Psoas muscle (tissue), 8 donors: Measurements from ENCODE around the gene WNT3. TPM values are rescaled to one million over a fixed set of nuclear protein-coding genes. Genes with fewer than 3 reads are reported as not detected.

Source experiments
- ATAC-seq, 4 donors: fragments of 200-7000 bp; cut with Tn5 transposase; one replicate each; pipeline ENCODE4 v1.9.1; 2020; ENCODE audit warnings: moderate library complexity in 3 of 4, mild to moderate bottlenecking in 2 of 4
- DNase-seq, 2 donors: peaks; one replicate each; pipeline ENCODE4 v3.0.0-alpha.2; 2020
- H3K27ac ChIP-seq: fragments of 200-600 bp; one replicate; pipeline ENCODE4 v1.8.0; 2022
- H3K27me3 ChIP-seq, 3 donors: fragments of 200-600 bp in 1 of 3; one replicate each; pipeline versions ENCODE4 v1.6.1 to v1.8.0; 2013 to 2022; ENCODE audit warnings: low read length in 2 of 3, mild to moderate bottlenecking in 2 of 3, moderate library complexity in 1 of 3; ENCODE audit not compliant: insufficient read depth in 3 of 3
- H3K36me3 ChIP-seq, 2 donors: fragments of 200-600 bp in 1 of 2; one replicate each; pipeline versions ENCODE4 v1.6.1 to v1.8.0; 2013 to 2022; ENCODE audit warnings: low read depth in 1 of 2, mild to moderate bottlenecking in 1 of 2, moderate library complexity in 1 of 2; ENCODE audit not compliant: insufficient read depth in 1 of 2
- H3K4me1 ChIP-seq: fragments of 200-600 bp; one replicate; pipeline ENCODE4 v1.8.0; 2022
- H3K4me3 ChIP-seq: fragments of 200-600 bp; one replicate; pipeline ENCODE4 v1.8.0; 2022; ENCODE audit warnings: mild to moderate bottlenecking
- H3K9me3 ChIP-seq: fragments of 200-600 bp; one replicate; pipeline ENCODE4 v1.8.0; 2022
- CTCF ChIP-seq: fragments of 200-600 bp; IDR thresholded peaks from one replicate; pipeline ENCODE4 v1.8.0; 2022; ENCODE audit warnings: antibody characterized with exemption
- WGBS, 3 donors: extraction: QIAGEN DNeasy Blood & Tissue Kit; methylation state at CpG; one replicate each; pipeline versions ENCODE4 v1.1.6 to v1.1.7; 2013; 5-methylcytosine and 5-hydroxymethylcytosine counted together
- intact Hi-C, 2 donors: fragments of 100-400 bp; cut with DNase I; formaldehyde crosslinking; loops; one replicate each; pipeline versions ENCODE4 v1.11.0 to v1.14.2; 2022
- polyA plus RNA-seq, 3 donors: library from polyadenylated mRNA; stranded (reverse); fragments of 200-250 nt; gene quantifications; one replicate each; pipeline ENCODE4 v1.2.3, GENCODE V29; 2013
- total RNA-seq, 4 donors: library from RNA; stranded (reverse); fragmentation: NEBNext Ultra II Directional in 2 of 4; extraction: Animal tissue kit (Norgen Biotek cat#: 25700) in 2 of 4; gene quantifications; one replicate each; pipeline versions ENCODE4 v1.2.1 to v1.2.4, GENCODE V29; 2021 to 2023
- donor health status: healthy with polysubstance abuse.
- donor health status: DM: no; HTN: no; CAD: no; lungs with moderate emphysema.
- donor health status: Bipolar disorder and iron deficiency.
- donor health status: healthy.
- donor health status: DM: yes; HTN: yes; CAD: no.
- donor health status: DM: no; HTN: no; CAD: no.
- donor health status: DM: no; HTN: no; CAD: no.
- donor health status: DM: yes; HTN: yes; CAD: no.

The WNT3 gene
- total and polyA plus RNA-seq, 7 donors: 0.06 to 0.36 (median 0.10) TPM; not detected in 2

DNA sequence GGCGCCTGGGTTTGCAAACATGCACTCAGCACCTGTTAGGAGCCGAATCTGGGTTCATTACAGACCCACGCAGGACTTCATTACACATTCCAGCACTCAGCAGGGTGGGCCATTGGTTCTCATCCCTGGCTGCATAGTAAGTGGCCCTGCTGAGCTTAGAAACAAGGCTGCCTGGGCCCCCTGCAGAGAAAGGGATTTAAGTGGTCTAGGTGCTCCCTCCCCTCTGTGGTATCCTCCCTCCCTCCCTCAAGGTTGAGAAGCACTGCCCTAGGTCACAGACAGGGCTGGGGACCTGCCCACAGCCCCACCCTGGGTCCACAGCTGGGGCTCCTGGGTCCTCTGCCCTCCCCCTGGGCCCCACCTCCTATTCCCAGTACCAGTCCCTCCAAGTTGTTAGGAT is 28.3 kb downstream of the WNT3 start:
- 40 to 50% (median 45%) methylated on average over 3 of the region's 3 CpGs for WGBS, 3 donors
- ATAC-seq: no peak
- peaks cover 0 to 23% (median 5%) of the 10 kb centered on the region in 3 donors for H3K27me3 ChIP-seq

GRCh38 chr17:46789610-46790009 is 28.9 kb downstream of the WNT3 start:
- TF ChIP-seq CTCF: no peak

More for the DNA sequence above, 28.3 kb downstream of the WNT3 start:
- Histone ChIP-seq H3K9me3 (no peaks in the 10 kb centered on the region), H3K36me3 (no peaks in the 10 kb centered on the region), H3K4me3 (no peak overlapping the region), H3K27ac (no peak overlapping the region), H3K4me1 (no peaks in the 10 kb centered on the region)
- intact Hi-C loops: no loop called here
- DNase-seq: no peak
- no peak for TF ChIP-seq CTCF

GRCh38 chr17:46788796-46789195 is 29.7 kb downstream of the WNT3 start:
- Histone ChIP-seq H3K27ac (no peak overlapping the region), H3K27me3 (peaks cover 0 to 19% (median 5%) of the 10 kb centered on the region in 3 donors), H3K9me3 (no peaks in the 10 kb centered on the region), H3K4me1 (no peaks in the 10 kb centered on the region), H3K4me3 (no peak overlapping the region), H3K36me3 (no peaks in the 10 kb centered on the region)
- DNase-seq (no peak), ATAC-seq (no peak)
- TF ChIP-seq CTCF: no peak
- intact Hi-C loops: no loop called here
- 76 to 84% (median 83%) methylated on average over 7 of the region's 7 CpGs for WGBS, 3 donors

More at GRCh38 chr17:46789610-46790009, 28.9 kb downstream of the WNT3 start:
- Histone ChIP-seq H3K9me3 (no peaks in the 10 kb centered on the region), H3K36me3 (no peaks in the 10 kb centered on the region), H3K27me3 (peaks cover 0 to 19% (median 5%) of the 10 kb centered on the region in 3 donors), H3K27ac (no peak overlapping the region), H3K4me3 (no peak overlapping the region), H3K4me1 (no peaks in the 10 kb centered on the region)
- DNase-seq: no peak
- WGBS, 3 donors: 85 to 92% (median 89%) methylated on average over 7 to 8 of the region's 8 CpGs
- no peak for ATAC-seq
- intact Hi-C loops: no loop called here

DNA sequence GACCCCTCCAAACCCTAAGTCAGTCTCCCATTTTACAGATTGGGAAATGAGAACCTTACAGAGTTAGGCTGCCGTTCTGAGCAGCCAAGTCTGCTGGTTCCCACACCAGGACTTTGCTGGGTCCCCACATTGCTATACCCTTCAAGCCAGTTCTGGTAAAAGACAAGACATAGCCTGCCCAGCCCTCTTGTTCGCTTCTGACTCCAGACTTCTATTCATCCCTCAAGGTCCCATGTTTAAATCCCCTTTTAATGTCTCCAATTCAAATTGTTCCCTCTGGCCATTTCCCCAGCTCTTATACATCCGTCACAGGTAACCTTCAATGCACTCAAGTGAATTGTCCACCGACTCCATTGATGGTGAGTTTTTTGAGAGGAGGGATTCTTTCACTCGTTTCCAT is 30.2 kb downstream of the WNT3 start:
- 89 to 91% (median 91%) methylated on average over 5 of the region's 5 CpGs for WGBS, 3 donors

More for the DNA sequence above, 30.2 kb downstream of the WNT3 start:
- Histone ChIP-seq H3K27ac (no peak overlapping the region), H3K4me1 (no peaks in the 10 kb centered on the region), H3K36me3 (no peaks in the 10 kb centered on the region), H3K9me3 (no peaks in the 10 kb centered on the region), H3K27me3 (peaks cover 0 to 18% (median 5%) of the 10 kb centered on the region in 3 donors), H3K4me3 (no peak overlapping the region)
- DNase-seq: no peak
- no peak for TF ChIP-seq CTCF
- ATAC-seq: no peak
- intact Hi-C loops: no loop called here
